SK-N-SH (cell line): Measurements from ENCODE around the gene PITPNB. TPM values are rescaled to one million over a fixed set of nuclear protein-coding genes. Genes with fewer than 3 reads are reported as not detected.
A peak's percentile ranks its signal among the peaks of the same experiment; 100 is the strongest.

Source experiments
- CTCF ChIA-PET: fragments of 300-600, 350-600 bp; formaldehyde crosslinking; extraction: SDS; loops from one replicate; lab custom pipeline; 2021; lab: Yijun Ruan, JAX
- POLR2A ChIA-PET: fragments of 350-600 bp; sonication (Branson Sonifier 250); formaldehyde crosslinking; extraction: SDS; loops from one replicate; lab custom pipeline; 2020; ENCODE audit warnings: antibody characterized with exemption, inconsistent platforms; lab: Yijun Ruan, JAX
- DNase-seq: peaks from one replicate; pipeline ENCODE4 v3.0.0; 2012
- H2AFZ ChIP-seq: fragments of 200-600 bp; sonication (generic); 2 replicates; pipeline ENCODE4 v1.8.1; 2016; ENCODE audit warnings: antibody characterized with exemption, mild to moderate bottlenecking, low read depth
- H3F3A ChIP-seq: fragments of 200-600 bp; sonication (generic); replicated peaks from 2 replicates; pipeline ENCODE3; 2016; ENCODE audit warnings: antibody characterized with exemption, mild to moderate bottlenecking; ENCODE audit not compliant: insufficient read depth
- H3K27ac ChIP-seq, 2 experiments: fragments of 200-500 bp in 1 of 2; fragments of 200-600 bp in 1 of 2; sonication (Bioruptor generic) in 1 of 2; sonication (generic), shearing (Covaris generic) in 1 of 2; 2 replicates each; pipeline versions ENCODE4 v1.5.1 to v1.6.1; 2014 to 2016; ENCODE audit warnings: low read depth in 2 of 2, inconsistent platforms in 1 of 2, low read length in 1 of 2, mild to moderate bottlenecking in 1 of 2, mixed read lengths in 1 of 2
- H3K27me3 ChIP-seq: fragments of 200-600 bp; sonication (generic), shearing (Covaris generic); 2 replicates; pipeline ENCODE4 v1.6.1; 2016; ENCODE audit warnings: mixed run types; ENCODE audit not compliant: insufficient read depth
- H3K36me3 ChIP-seq, 2 experiments: fragments of 200-500 bp in 1 of 2; fragments of 200-600 bp in 1 of 2; sonication (Bioruptor generic) in 1 of 2; sonication (generic) in 1 of 2; replicated peaks in 1 of 2; 2 replicates each; pipeline versions ENCODE3 to v1.5.1; 2014 to 2016; ENCODE audit warnings: low read length in 1 of 2, mild to moderate bottlenecking in 1 of 2; ENCODE audit not compliant: insufficient read depth in 2 of 2, control insufficient read depth in 1 of 2
- H3K4me1 ChIP-seq, 2 experiments: fragments of 200-500 bp in 1 of 2; fragments of 200-600 bp in 1 of 2; sonication (Bioruptor generic) in 1 of 2; sonication (generic), shearing (Covaris generic) in 1 of 2; 2 replicates each; pipeline versions ENCODE4 v1.5.1 to v1.6.1; 2014 to 2016; ENCODE audit warnings: low read depth in 1 of 2, low read length in 1 of 2, mixed run types in 1 of 2; ENCODE audit not compliant: insufficient read depth in 2 of 2, control insufficient read depth in 1 of 2
- H3K4me2 ChIP-seq: fragments of 200-600 bp; sonication (generic), shearing (Covaris generic); 2 replicates; pipeline ENCODE4 v1.6.1; 2017; ENCODE audit warnings: mixed run types
- H3K4me3 ChIP-seq, 2 experiments: fragments of 200-500 bp in 1 of 2; fragments of 200-600 bp in 1 of 2; sonication (Bioruptor generic) in 1 of 2; sonication (generic), shearing (Covaris generic) in 1 of 2; 2 replicates each; pipeline versions ENCODE4 v1.5.1 to v1.8.1; 2014 to 2016; ENCODE audit warnings: low read depth in 2 of 2, inconsistent platforms in 1 of 2, low read length in 1 of 2, mild to moderate bottlenecking in 1 of 2, mixed read lengths in 1 of 2, moderate library complexity in 1 of 2
- H3K79me2 ChIP-seq: fragments of 200-600 bp; sonication (generic); 2 replicates; pipeline ENCODE4 v1.8.1; 2017; ENCODE audit warnings: mild to moderate bottlenecking; ENCODE audit not compliant: insufficient read depth
- H3K9ac ChIP-seq: fragments of 200-600 bp; sonication (generic); 2 replicates; pipeline ENCODE4 v1.6.1; 2017; ENCODE audit warnings: mixed run types
- H3K9me2 ChIP-seq: fragments of 200-600 bp; sonication (generic); 2 replicates; pipeline ENCODE4 v1.6.1; 2017; ENCODE audit warnings: mixed run types
- H3K9me3 ChIP-seq: fragments of 200-600 bp; sonication (generic); 2 replicates; pipeline ENCODE4 v1.6.1; 2017; ENCODE audit warnings: mixed run types, mild to moderate bottlenecking, moderate library complexity
- H4K20me1 ChIP-seq: fragments of 200-600 bp; sonication (generic); 2 replicates; pipeline ENCODE4 v1.6.1; 2017; ENCODE audit warnings: mild to moderate bottlenecking, mixed run types; ENCODE audit not compliant: insufficient read depth
- CHD2 ChIP-seq: fragments of 150-350 bp; IDR thresholded peaks from 2 replicates; pipeline ENCODE4 v1.6.1; 2018; ENCODE audit warnings: low read length; ENCODE audit not compliant: partially characterized antibody
- EP300 ChIP-seq, 2 experiments: IDR thresholded peaks; 2 replicates each; pipeline versions ENCODE4 v1.4.0 to v1.6.1; 2012; ENCODE audit warnings: borderline replicate concordance in 1 of 2, low read depth in 1 of 2, low read length in 1 of 2
- EZH2phosphoT487 ChIP-seq: fragments of 200-600 bp; sonication (generic); IDR thresholded peaks from 2 replicates; pipeline ENCODE4 v1.6.1; 2017; ENCODE audit warnings: low read depth, mixed run types, mild to moderate bottlenecking, antibody characterized with exemption, moderate library complexity, borderline replicate concordance
- FOXJ3 ChIP-seq: sonication (generic); formaldehyde crosslinking; IDR thresholded peaks from 2 replicates; pipeline ENCODE4 v1.5.1; 2020; ENCODE audit warnings: mild to moderate bottlenecking, missing genetic modification reagents
- FOXM1 ChIP-seq: IDR thresholded peaks from 2 replicates; pipeline ENCODE4 v1.4.0; 2012; ENCODE audit warnings: low read depth, mild to moderate bottlenecking
- GABPA ChIP-seq: IDR thresholded peaks from 2 replicates; pipeline ENCODE4 v1.4.0; 2012; ENCODE audit warnings: low read depth, mild to moderate bottlenecking
- JUND ChIP-seq: IDR thresholded peaks from 2 replicates; pipeline ENCODE4 v1.4.0; 2012
- MEF2A ChIP-seq: IDR thresholded peaks from 2 replicates; pipeline ENCODE4 v1.4.0; 2012; ENCODE audit warnings: low read depth, borderline replicate concordance
- MXI1 ChIP-seq: IDR thresholded peaks from 2 replicates; pipeline ENCODE4 v1.6.1; 2012; ENCODE audit warnings: mild to moderate bottlenecking, low read depth, low read length, improper control_type of control experiment
- NFIC ChIP-seq: IDR thresholded peaks from 2 replicates; pipeline ENCODE4 v1.4.0; 2012; ENCODE audit warnings: borderline replicate concordance
- PBX3 ChIP-seq: IDR thresholded peaks from 2 replicates; pipeline ENCODE4; 2012
- POLR2AphosphoS5 ChIP-seq: IDR thresholded peaks from 2 replicates; pipeline ENCODE4 v1.6.1; 2012; ENCODE audit warnings: low read depth, low read length
- RAD21 ChIP-seq: IDR thresholded peaks from 2 replicates; pipeline ENCODE4 v1.6.1; 2012; ENCODE audit warnings: mild to moderate bottlenecking, low read length
- RCOR1 ChIP-seq: fragments of 150-350 bp; IDR thresholded peaks from 2 replicates; pipeline ENCODE4 v1.6.1; 2017; ENCODE audit warnings: antibody characterized with exemption, low read length
- SIN3A ChIP-seq: IDR thresholded peaks from 2 replicates; pipeline ENCODE4 v1.6.1; 2012; ENCODE audit warnings: low read depth, mild to moderate bottlenecking, low read length, moderate library complexity, borderline replicate concordance
- SMC3 ChIP-seq: IDR thresholded peaks from 2 replicates; pipeline ENCODE4 v1.6.1; 2012; ENCODE audit warnings: low read depth, low read length, improper control_type of control experiment
- TAF1 ChIP-seq: IDR thresholded peaks from 2 replicates; pipeline ENCODE4 v1.6.1; 2012; ENCODE audit warnings: low read depth, mild to moderate bottlenecking, low read length, moderate library complexity, borderline replicate concordance
- USF1 ChIP-seq: IDR thresholded peaks from 2 replicates; pipeline ENCODE4 v1.4.0; 2012; ENCODE audit warnings: low read depth, borderline replicate concordance
- USF2 ChIP-seq: fragments of 150-350 bp; IDR thresholded peaks from 2 replicates; pipeline ENCODE4 v1.6.1; 2017; ENCODE audit warnings: antibody characterized with exemption, low read length, low read depth, borderline replicate concordance
- WGBS: methylation state at CpG from one replicate; pipeline ENCODE4 v1.1.6; 2017; ENCODE audit warnings: low lambda C conversion rate; 5-methylcytosine and 5-hydroxymethylcytosine counted together
- polyA plus RNA-seq, 3 experiments: library from polyadenylated mRNA; depleted of rRNA; stranded (reverse); fragments of >200 nt; gene quantifications; 2 replicates each; pipeline ENCODE4 v1.2.3, GENCODE V29; 2012
- TF ChIP-seq, protein P1 (sequence below): IDR thresholded peaks from 2 replicates; pipeline ENCODE4 v1.4.0; 2012; ENCODE audit warnings: low read depth, borderline replicate concordance
- TF ChIP-seq, protein P2 (sequence below): IDR thresholded peaks from 2 replicates; pipeline ENCODE4 v1.4.0; 2012; ENCODE audit warnings: low read depth

The PITPNB gene
- polyA plus RNA-seq, 1 of the 3 experiments (the other 2 are of a cell fraction): 32.3 TPM

- no peaks in the 10 kb centered on the region for H3F3A ChIP-seq
- no peak overlapping the region for H3K4me3 ChIP-seq
- peaks cover 8 to 42% of the 10 kb centered on the region in 2 experiments; a peak in 3 of 4 replicates for H3K4me1 ChIP-seq
- peak overlapping the region; percentile 42 to 99; a peak in 3 of 4 replicates for H3K27ac ChIP-seq
- WGBS: 97% methylated on average over 1 of the region's 1 CpG
- ChIA-PET POLR2A (no interaction called here), CTCF (interaction anchor here (1.0 to 1.1 kb wide), 2 partner anchors 12 to 21 kb away, joined by 4 to 5 read pairs; no protein-coding TSS in a partner anchor)
- no peak for DNase-seq
- H3K27me3 ChIP-seq: no peaks in the 10 kb centered on the region
- no peak overlapping the region for H3K4me2 ChIP-seq
- H3K9me2 ChIP-seq: no peaks in the 10 kb centered on the region
- peaks cover 53 to 87% of the 10 kb centered on the region in 2 experiments for H3K36me3 ChIP-seq
- H2AFZ ChIP-seq: no peak overlapping the region; the same call in 1 of the 2 replicates
- no peak overlapping the region for H3K9ac ChIP-seq
- H3K9me3 ChIP-seq: no peaks in the 10 kb centered on the region
- TF ChIP-seq RCOR1: no peak
- TF ChIP-seq RAD21: no peak
- no peak for TF ChIP-seq JUND
- TF ChIP-seq EP300 (IDR thresholded peaks at IDR 0.05; ENCODE audit: borderline replicate concordance in 1 of 2, low read depth in 1 of 2, low read length in 1 of 2): no peak
- TF ChIP-seq, protein P1, sequence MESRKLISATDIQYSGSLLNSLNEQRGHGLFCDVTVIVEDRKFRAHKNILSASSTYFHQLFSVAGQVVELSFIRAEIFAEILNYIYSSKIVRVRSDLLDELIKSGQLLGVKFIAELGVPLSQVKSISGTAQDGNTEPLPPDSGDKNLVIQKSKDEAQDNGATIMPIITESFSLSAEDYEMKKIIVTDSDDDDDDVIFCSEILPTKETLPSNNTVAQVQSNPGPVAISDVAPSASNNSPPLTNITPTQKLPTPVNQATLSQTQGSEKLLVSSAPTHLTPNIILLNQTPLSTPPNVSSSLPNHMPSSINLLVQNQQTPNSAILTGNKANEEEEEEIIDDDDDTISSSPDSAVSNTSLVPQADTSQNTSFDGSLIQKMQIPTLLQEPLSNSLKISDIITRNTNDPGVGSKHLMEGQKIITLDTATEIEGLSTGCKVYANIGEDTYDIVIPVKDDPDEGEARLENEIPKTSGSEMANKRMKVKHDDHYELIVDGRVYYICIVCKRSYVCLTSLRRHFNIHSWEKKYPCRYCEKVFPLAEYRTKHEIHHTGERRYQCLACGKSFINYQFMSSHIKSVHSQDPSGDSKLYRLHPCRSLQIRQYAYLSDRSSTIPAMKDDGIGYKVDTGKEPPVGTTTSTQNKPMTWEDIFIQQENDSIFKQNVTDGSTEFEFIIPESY: no peak
- TF ChIP-seq EZH2phosphoT487: no peak
- no peak for TF ChIP-seq NFIC
- TF ChIP-seq SIN3A: no peak
- TF ChIP-seq USF2: no peak
- no peaks in the 10 kb centered on the region for H4K20me1 ChIP-seq
- peaks cover 26% of the 10 kb centered on the region; the same call in 1 of the 2 replicates for H3K79me2 ChIP-seq
Measured at GRCh38 chr22:27858626-27859025, 60.4 kb downstream of the PITPNB start.

GRCh38 chr22:27857443-27857842 lies 61.6 kb downstream of the PITPNB start:
- ChIA-PET CTCF (interaction anchor here (1.0 to 1.2 kb wide), 3 partner anchors 10 to 23 kb away, joined by 3 to 5 read pairs (median 5); no protein-coding TSS in a partner anchor), POLR2A (no interaction called here)
- peaks cover 64 to 91% of the 10 kb centered on the region in 2 experiments for H3K36me3 ChIP-seq
- 68% methylated on average over 6 of the region's 6 CpGs for WGBS
- no peaks in the 10 kb centered on the region for H3K27me3 ChIP-seq
- no peaks in the 10 kb centered on the region for H3K9me3 ChIP-seq
- H4K20me1 ChIP-seq: no peaks in the 10 kb centered on the region
- no peak for DNase-seq
- H3K4me1 ChIP-seq: peaks cover 8 to 53% of the 10 kb centered on the region in 2 experiments; a peak in 3 of 4 replicates
- peaks cover 14% of the 10 kb centered on the region; the same call in 1 of the 2 replicates for H3K79me2 ChIP-seq
- no peak overlapping the region for H3K4me3 ChIP-seq
- H2AFZ ChIP-seq: no peak overlapping the region
- H3K4me2 ChIP-seq: no peak overlapping the region
- peak overlapping the region in 1 of 2 experiments; percentile 99; a peak in 2 of 4 replicates for H3K27ac ChIP-seq
- H3K9me2 ChIP-seq: no peaks in the 10 kb centered on the region
- H3F3A ChIP-seq: no peaks in the 10 kb centered on the region
- H3K9ac ChIP-seq: no peak overlapping the region
- no peak for TF ChIP-seq POLR2AphosphoS5
- no peak for TF ChIP-seq TAF1
- no peak for TF ChIP-seq SMC3
- no peak for TF ChIP-seq SIN3A
- TF ChIP-seq MXI1: peak; percentile 24; the same call in 1 of the 2 replicates
- TF ChIP-seq USF2: no peak
- TF ChIP-seq USF1: no peak
- TF ChIP-seq MEF2A: no peak
- TF ChIP-seq EZH2phosphoT487: no peak
- peak in 1 of 2 experiments; percentile 32; a peak in 1 of 4 replicates for TF ChIP-seq EP300 (IDR thresholded peaks at IDR 0.05; ENCODE audit: borderline replicate concordance in 1 of 2, low read depth in 1 of 2, low read length in 1 of 2)
- no peak for TF ChIP-seq FOXJ3 (CRISPR knock-in tag)
- no peak for TF ChIP-seq RAD21
- TF ChIP-seq CHD2: no peak
- peak; percentile 12; the same call in 1 of the 2 replicates for TF ChIP-seq RCOR1
- TF ChIP-seq, protein P2, sequence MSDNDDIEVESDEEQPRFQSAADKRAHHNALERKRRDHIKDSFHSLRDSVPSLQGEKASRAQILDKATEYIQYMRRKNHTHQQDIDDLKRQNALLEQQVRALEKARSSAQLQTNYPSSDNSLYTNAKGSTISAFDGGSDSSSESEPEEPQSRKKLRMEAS: no peak
- TF ChIP-seq FOXM1: no peak
- TF ChIP-seq PBX3: no peak
- no peak for TF ChIP-seq GABPA
